Parathyroid adenoma (tissue), 2 donors: ENCODE measurements around the gene NKX6-1.

Source experiments
- H2AFZ ChIP-seq: fragments of 300-600 bp; sonication (generic); one replicate; pipeline ENCODE4 v1.7.0; 2017; ENCODE audit warnings: antibody characterized with exemption, mild to moderate bottlenecking
- H3K27ac ChIP-seq: fragments of 300-600 bp; sonication (generic); one replicate; pipeline ENCODE4 v1.7.0; 2017
- H3K27me3 ChIP-seq: fragments of 300-600 bp; sonication (generic); one replicate; pipeline ENCODE4 v1.7.0; 2017; ENCODE audit warnings: low read length; ENCODE audit not compliant: control insufficient read depth, insufficient read depth
- H3K36me3 ChIP-seq: fragments of 300-600 bp; sonication (generic); one replicate; pipeline ENCODE4 v1.7.0; 2017; ENCODE audit warnings: low read length; ENCODE audit not compliant: control insufficient read depth, insufficient read depth
- H3K4me1 ChIP-seq: fragments of 300-600 bp; sonication (generic); one replicate; pipeline ENCODE4 v1.7.0; 2017; ENCODE audit warnings: control low read depth
- H3K4me2 ChIP-seq: fragments of 300-600 bp; sonication (generic); one replicate; pipeline ENCODE4 v1.7.0; 2017; ENCODE audit warnings: low read length
- H3K4me3 ChIP-seq: fragments of 300-600 bp; sonication (generic); one replicate; pipeline ENCODE4 v1.7.0; 2017; ENCODE audit warnings: low read depth, low read length
- H3K79me2 ChIP-seq: fragments of 300-600 bp; sonication (generic); one replicate; pipeline ENCODE4 v1.7.0; 2017; ENCODE audit warnings: control low read depth
- H3K9ac ChIP-seq: fragments of 300-600 bp; sonication (generic); one replicate; pipeline ENCODE4 v1.7.0; 2017; ENCODE audit warnings: mild to moderate bottlenecking
- H3K9me3 ChIP-seq: fragments of 300-600 bp; sonication (generic); one replicate; pipeline ENCODE4 v1.7.0; 2017; ENCODE audit warnings: low read length; ENCODE audit not compliant: control insufficient read depth
- CTCF ChIP-seq: fragments of 300-600 bp; sonication (generic); IDR thresholded peaks from one replicate; pipeline ENCODE4 v1.7.0; 2017; ENCODE audit warnings: antibody characterized with exemption, mild to moderate bottlenecking
- donor health status: primary hyperparathyroidism.

The NKX6-1 gene

DNA sequence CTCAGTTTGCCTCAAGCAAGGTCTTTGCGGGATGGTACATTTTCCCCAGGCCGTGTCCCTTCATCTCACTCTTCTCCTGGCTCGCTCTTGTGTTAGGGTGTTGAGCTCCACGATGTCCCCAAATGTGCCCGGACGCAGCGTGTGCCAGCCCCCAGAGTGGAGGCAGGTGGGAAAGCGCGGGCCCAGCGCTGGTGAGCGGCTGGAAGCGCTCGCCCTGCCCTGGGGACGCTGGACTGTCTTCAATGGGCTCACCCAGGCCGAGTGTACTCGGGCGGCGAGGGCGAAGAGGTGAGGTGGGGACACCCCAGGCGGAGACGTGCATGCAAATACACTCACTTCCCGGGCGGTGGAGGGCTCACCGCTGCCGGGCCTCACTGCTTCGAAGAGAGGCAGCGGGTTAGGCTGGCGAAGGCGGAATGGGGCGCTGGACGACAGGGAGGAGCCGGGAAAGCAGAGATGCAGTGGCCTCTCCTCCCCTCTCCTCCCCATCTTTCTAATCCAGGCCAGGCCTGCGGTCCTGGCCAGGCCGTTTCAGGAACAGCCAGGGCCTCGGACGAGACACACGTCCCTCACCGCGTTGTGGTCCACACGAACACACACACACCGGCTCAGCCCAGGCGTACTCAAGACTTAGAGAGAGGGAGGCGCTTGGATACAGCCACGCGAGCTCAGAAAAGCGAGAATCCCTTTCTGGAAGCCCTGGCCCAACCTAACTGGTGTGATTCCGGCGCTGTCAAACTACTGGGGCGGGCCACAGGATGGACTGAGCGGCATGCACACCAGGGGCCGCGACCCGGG is 2.2 kb downstream of the NKX6-1 start:
- Histone ChIP-seq H2AFZ (no peak overlapping the region), H3K36me3 (no peaks in the 10 kb centered on the region), H3K4me1 (no peaks in the 10 kb centered on the region), H3K79me2 (no peaks in the 10 kb centered on the region), H3K9ac (no peak overlapping the region), H3K4me2 (no peak overlapping the region), H3K9me3 (no peaks in the 10 kb centered on the region), H3K4me3 (no peak overlapping the region), H3K27ac (no peak overlapping the region), H3K27me3 (peaks cover 56% of the 10 kb centered on the region)
- no peak for TF ChIP-seq CTCF

- Histone ChIP-seq H3K27me3 (peaks cover 54% of the 10 kb centered on the region), H3K9me3 (no peaks in the 10 kb centered on the region), H3K4me3 (no peak overlapping the region), H2AFZ (no peak overlapping the region), H3K79me2 (no peaks in the 10 kb centered on the region), H3K9ac (no peak overlapping the region), H3K27ac (no peak overlapping the region), H3K36me3 (no peaks in the 10 kb centered on the region), H3K4me1 (no peaks in the 10 kb centered on the region), H3K4me2 (no peak overlapping the region)
- TF ChIP-seq CTCF = no peak
These were observed 2.8 kb downstream of the NKX6-1 start for GRCh38 chr4:84496331-84496705.

DNA sequence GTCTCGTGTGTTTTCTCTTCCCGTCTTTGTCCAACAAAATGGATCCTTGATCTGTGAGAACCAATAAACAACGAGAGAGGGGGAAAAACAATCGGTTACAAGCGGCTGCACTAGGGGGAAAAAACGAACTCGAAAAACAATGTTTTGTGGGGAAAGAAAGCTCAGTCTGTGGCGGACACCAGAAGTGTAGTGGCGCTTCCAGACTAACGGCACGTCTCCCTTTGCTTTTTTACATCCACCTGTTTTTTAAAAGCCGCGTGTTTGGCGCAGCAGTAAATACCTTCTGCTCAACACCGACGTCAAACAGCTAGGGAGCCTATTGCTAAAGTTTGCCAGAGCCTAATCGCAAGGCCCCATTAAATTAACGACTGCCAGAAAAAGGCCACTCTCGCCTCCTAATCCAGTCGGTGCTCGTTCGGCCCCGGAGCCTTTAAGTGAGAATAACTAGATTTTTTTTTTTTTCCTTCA is 3.3 kb downstream of the NKX6-1 start:
- TF ChIP-seq CTCF = no peak
- no peak overlapping the region for H3K4me3 ChIP-seq
- no peaks in the 10 kb centered on the region for H3K9me3 ChIP-seq
- H3K27ac ChIP-seq = no peak overlapping the region
- H3K4me1 ChIP-seq = no peaks in the 10 kb centered on the region
- H3K27me3 ChIP-seq = peaks cover 50% of the 10 kb centered on the region
- H3K4me2 ChIP-seq = no peak overlapping the region
- H2AFZ ChIP-seq = no peak overlapping the region
- no peaks in the 10 kb centered on the region for H3K36me3 ChIP-seq
- H3K9ac ChIP-seq = no peak overlapping the region
- H3K79me2 ChIP-seq = no peaks in the 10 kb centered on the region

- no peak overlapping the region for H3K4me3 ChIP-seq
- H3K4me1 ChIP-seq = no peaks in the 10 kb centered on the region
- no peaks in the 10 kb centered on the region for H3K36me3 ChIP-seq
- H3K9ac ChIP-seq = no peak overlapping the region
- H3K9me3 ChIP-seq = no peaks in the 10 kb centered on the region
- no peak overlapping the region for H2AFZ ChIP-seq
- no peaks in the 10 kb centered on the region for H3K79me2 ChIP-seq
- no peak overlapping the region for H3K27ac ChIP-seq
- H3K4me2 ChIP-seq = no peak overlapping the region
- TF ChIP-seq CTCF = no peak
- H3K27me3 ChIP-seq = peaks cover 45% of the 10 kb centered on the region
These were observed 3.8 kb downstream of the NKX6-1 start for GRCh38 chr4:84495118-84495793.
